NK-92 (cell line): ENCODE results near the gene DUSP21.
"Not testable (repeated sequence)": the region's sequence is repeated elsewhere in the genome, so short reads cannot be mapped to it uniquely, and the experiment has no call there.

Source experiments
- DNase-seq: peaks from one replicate; lab custom pipeline; 2025; ENCODE audit not compliant: unreplicated experiment; lab: John Stamatoyannopoulos, UW

The DUSP21 gene

GRCh38 chrX:44875185-44875489 lies 31.3 kb downstream of the DUSP21 start:
- no peak for DNase-seq

GRCh38 chrX:44876086-44876485 lies 32.3 kb downstream of the DUSP21 start:
- no peak for DNase-seq

- DNase-seq: no peak
Measured at GRCh38 chrX:44876767-44877166, 32.9 kb downstream of the DUSP21 start.

- DNase-seq: no peak
Measured at GRCh38 chrX:44878780-44879179, 35.0 kb downstream of the DUSP21 start.

- DNase-seq: no peak
Measured at GRCh38 chrX:44881549-44881948, 37.7 kb downstream of the DUSP21 start.

- DNase-seq: no peak
Measured at GRCh38 chrX:44882635-44883034, 38.8 kb downstream of the DUSP21 start.

- DNase-seq: no peak
Measured at GRCh38 chrX:44884944-44885343, 41.1 kb downstream of the DUSP21 start.

- no peak for DNase-seq
Measured at GRCh38 chrX:44889824-44890223, 46.0 kb downstream of the DUSP21 start.

GRCh38 chrX:44890247-44890646 lies 46.4 kb downstream of the DUSP21 start:
- DNase-seq: no peak

GRCh38 chrX:44890687-44891086 lies 46.9 kb downstream of the DUSP21 start:
- DNase-seq: not testable (repeated sequence)

- no peak for DNase-seq
Measured at GRCh38 chrX:44891642-44892041, 47.8 kb downstream of the DUSP21 start.
